HG02885 (cell line): ENCODE results near the gene FAM133A.

ENCODE experiments used
- ATAC-seq: cut with Tn5 transposase; IDR thresholded peaks from one replicate; pipeline ENCODE4 v1.9.1; 2021; ENCODE audit warnings: mild to moderate bottlenecking; ENCODE audit not compliant: unreplicated experiment, poor library complexity

Gene FAM133A

DNA sequence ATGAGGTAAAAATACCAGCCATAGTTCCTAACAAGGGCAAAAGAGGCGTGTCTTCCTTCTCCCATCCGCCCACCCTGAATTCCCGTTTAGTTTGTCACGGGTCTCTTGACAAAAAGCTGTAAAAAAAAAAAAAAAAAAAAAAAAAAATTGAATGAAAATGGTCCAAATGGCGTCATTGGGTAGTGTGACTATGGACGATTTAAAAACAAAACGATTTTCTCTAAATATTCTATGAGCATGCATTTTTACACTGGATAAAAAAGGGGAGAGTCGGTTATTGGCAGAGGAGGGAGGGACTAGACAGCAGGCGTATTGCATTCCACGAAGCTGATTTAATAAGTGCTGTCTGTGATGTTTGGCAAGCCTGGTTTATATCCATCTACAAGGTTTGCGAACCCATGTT lies at the start of gene FAM133A:
FAM133A (plus strand) TSS at position 338 of the 403 bp plus-strand sequence. CDS start 35,214 bp downstream, outside the sequence.
- ATAC-seq: no peak

DNA sequence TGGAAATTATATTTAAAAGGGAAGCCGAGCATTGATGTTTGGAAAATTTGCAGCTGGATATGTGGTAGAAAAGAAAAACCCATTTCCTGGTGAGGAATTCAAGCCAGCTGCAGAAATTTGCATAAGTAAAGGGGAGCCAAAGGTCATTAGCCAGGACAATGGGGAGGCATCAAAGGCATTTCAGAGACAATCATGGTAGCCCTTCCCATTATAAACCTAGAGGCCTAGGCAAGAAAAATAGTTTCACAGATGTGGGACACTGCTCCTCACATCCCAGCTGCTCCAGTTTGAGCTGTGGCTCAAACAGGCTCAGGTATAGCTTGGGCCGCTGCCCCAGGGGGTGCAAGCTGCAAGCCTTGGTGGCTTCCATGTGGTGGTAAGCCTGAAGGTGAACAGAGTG lies 36.4 kb upstream of the FAM133A start:
- ATAC-seq: no peak

DNA sequence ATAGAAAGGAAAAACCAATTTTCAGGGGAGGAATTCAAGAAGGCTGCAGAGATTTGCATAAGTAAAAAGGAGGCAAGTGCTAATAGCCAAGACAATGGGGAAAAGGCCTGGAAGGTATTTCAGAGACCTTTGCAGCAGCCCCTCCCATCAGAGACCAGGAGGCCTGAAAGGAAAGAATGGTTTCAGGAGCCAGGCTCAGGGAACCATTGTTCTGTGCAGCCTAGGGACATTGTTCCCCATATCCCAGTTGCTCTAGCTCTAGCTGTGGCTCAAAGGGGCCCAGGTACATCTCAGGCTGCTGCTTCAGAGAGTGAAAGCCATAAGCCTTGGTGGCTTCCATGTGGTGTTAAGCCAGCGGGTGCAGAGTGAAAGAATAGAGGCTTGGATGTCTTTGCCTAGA lies 24.6 kb upstream of the FAM133A start:
- ATAC-seq: no peak

DNA sequence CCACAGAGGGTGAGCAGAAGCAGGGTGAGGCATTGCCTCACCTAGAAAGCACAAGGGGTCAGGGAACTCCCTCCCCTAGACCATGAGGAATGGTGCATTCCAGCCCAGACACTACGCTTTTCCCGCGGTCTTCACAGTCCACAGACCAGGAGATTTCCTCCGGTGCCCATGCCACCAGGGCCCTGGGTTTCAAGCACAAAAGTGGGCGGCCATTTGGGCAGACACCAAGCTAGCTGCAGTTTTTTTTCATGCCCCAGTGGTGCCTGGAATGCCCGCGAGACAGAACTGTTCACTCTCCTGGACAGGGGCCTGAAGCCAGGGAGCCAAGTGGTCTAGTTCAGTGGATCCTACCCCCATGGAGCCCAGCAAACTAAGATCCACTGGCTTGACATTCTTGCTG lies 13.4 kb upstream of the FAM133A start:
- ATAC-seq: no peak

DNA sequence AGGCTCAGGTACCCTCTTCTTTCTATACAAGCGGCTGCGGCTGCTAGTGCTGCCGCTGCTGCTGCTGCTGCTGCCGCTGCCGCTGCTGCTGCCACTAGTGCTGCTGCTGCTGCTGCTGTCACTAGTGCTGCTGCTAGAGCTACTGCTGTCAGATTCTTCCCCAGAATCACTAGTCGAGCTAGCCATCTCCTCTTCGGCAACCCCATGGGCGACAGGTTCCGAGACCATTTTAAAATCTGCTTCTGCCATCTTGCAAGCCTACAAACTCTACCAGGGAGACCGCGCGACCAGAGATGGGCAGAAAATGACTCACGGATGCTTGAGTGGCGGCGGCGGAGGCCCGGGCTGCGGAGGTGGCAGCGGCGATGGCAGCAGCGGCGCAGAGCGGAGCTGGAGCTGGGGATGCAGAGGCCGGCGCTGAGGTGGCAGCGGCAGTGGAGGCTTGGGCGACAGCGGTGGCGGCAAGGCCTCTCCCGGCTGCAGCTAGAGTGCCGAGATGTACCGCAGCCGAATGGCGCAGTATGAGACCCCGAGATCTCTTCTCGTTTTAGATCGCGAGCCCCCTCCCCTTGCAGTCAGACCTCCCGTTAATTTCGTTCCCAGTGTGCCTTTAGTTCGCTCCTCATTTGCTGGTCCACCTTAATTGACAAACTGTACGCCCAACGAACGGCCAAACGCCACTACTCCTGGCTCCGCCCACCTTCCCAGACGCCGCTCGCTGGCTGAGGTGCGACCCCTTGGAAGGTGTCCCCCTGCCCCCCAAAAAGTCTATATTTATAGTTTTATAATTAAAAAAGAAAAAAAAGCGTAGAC lies 744 bp upstream of the FAM133A start, which contains the start of gene NAP1L3:
NAP1L3 (minus strand) TSS at position 523 of the 813 bp plus-strand sequence; CDS start at position 249, 274 bp downstream.
- ATAC-seq: no peak

DNA sequence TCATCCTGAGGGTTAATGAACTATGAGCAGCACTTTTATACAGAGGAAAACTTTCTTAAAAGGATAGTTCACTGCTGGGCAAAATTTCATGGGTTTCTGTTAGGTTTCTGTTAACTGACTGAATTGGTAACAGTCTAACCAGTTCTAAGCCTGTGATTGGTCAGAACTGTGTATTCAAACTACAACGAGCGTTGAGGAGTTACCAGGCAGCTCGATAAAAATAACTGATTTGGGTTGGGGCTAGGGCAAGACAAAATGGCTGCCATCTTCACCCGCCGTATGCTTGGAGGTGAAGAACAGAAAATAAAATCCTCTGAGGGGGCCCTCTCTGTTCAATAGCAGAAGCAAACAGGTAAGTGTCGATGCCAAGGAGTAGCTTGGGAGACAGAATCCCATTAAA lies 22.0 kb downstream of the FAM133A start:
- ATAC-seq: no peak

DNA sequence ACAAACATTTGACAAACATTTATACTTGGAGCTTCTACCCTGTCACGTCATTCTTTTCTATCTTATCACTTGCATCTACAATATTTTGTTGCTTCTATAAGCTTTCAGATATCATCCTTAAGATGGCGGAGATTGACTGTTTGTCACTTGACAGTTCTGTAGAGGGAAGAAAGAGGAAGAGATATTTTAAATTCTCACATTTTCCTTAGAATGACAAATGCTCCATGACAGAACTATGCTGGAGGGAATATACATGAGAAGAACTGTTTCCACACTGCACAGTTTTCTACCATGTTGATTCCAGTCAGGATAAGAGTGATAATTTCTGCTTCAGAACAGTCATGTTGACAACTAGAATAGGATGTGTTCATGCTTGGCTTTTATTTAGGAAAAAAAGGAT lies 29.7 kb downstream of the FAM133A start:
- ATAC-seq: no peak

DNA sequence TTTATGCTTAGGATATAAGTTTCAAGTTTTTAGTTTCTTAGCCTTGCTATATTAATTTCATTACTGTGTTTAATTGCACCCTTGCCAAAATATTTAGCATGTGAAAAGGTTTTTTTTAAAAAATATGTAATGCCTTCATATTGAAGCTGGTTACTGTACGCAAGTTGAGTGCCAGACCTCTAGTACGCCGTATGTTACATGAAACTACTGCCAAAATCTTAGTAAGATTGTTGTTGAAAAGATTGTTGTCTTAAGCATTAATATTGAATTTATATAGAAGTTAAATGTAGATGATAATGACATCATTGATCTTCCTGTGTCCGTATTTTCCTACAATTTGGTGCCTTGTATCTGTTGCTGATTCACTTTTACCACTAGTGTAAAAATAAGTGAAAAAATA lies 37.1 kb downstream of the FAM133A start:
- no peak for ATAC-seq

DNA sequence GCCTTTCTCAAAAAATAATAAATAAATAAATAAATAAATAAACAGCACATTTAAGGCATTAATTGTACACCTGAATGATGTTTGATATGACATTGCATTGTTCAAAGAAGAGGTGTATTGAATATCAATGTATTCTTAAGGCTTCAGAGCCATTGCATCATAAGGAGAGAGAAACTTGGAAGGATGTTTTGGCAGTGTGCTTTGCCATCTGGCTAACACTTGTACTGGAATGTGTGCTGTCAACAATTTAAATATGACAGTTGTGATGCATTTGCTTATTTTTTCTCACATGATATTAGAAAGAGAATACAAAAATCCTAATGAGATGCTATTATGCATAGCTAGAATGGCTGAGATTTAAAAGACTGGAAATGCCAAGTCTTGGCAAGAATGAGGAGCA lies 67.8 kb downstream of the FAM133A start:
- no peak for ATAC-seq

DNA sequence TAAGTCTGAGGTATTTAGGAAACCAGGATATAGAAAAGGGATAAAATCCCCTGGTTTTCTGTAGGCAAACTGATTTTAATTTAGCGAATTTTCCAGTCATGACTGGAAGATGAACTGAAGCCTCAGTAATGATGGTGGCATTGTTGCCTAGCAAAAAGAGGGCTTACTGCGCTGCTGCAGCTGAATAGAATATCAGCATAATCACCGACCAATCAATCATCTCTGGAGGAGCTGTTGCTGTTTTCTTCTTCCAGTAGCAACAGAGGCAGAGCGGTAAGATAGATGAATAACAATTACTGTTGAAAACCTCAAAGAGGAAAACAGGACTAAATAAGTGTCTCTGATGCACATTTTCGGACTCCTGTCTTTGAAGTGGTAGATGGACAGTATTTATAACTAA lies 86.2 kb downstream of the FAM133A start:
- ATAC-seq: no peak
